Tibial nerve (tissue), 4 donors: ENCODE data around the gene SCGN. TPM values are rescaled to one million over a fixed set of nuclear protein-coding genes. Genes with fewer than 3 reads are reported as not detected.

Experiments
- DNase-seq, 2 donors: peaks; one replicate each; pipeline ENCODE4 v3.0.0-alpha.2; 2019; ENCODE audit warnings: low spot score in 2 of 2
- H3K27ac ChIP-seq, 4 donors: fragments of 200-600 bp; sonication (generic) in 3 of 4; one replicate each; pipeline ENCODE4 v1.5.1; 2017 to 2019; ENCODE audit warnings: mild to moderate bottlenecking in 1 of 4
- H3K27me3 ChIP-seq, 2 donors: fragments of 200-600 bp; sonication (generic) in 1 of 2; one replicate each; pipeline versions ENCODE4 v1.5.1 to v1.6.0; 2017 to 2019
- H3K36me3 ChIP-seq, 3 donors: fragments of 200-600 bp; sonication (generic); one replicate each; pipeline ENCODE4 v1.5.1; 2018 to 2019
- H3K4me1 ChIP-seq, 4 donors: fragments of 200-600 bp; sonication (generic) in 3 of 4; one replicate each; pipeline ENCODE4 v1.5.1; 2017 to 2019
- H3K4me3 ChIP-seq, 4 donors: fragments of 200-600 bp; sonication (generic) in 3 of 4; one replicate each; pipeline ENCODE4 v1.5.1; 2017 to 2019; ENCODE audit warnings: mild to moderate bottlenecking in 1 of 4, moderate library complexity in 1 of 4
- H3K9me3 ChIP-seq, 4 donors: fragments of 200-600 bp; sonication (generic) in 3 of 4; one replicate each; pipeline ENCODE4 v1.5.1; 2017 to 2019
- CTCF ChIP-seq, 5 experiments: fragments of 200-600 bp in 3 of 5; fragments of 450-650 bp in 2 of 5; sonication (generic) in 3 of 5; IDR thresholded peaks; one replicate each; pipeline ENCODE4 v1.5.1; 2016 to 2019; ENCODE audit warnings: antibody characterized with exemption in 5 of 5, mild to moderate bottlenecking in 3 of 5, moderate library complexity in 2 of 5
- EP300 ChIP-seq, 2 donors: sonication (generic); formaldehyde crosslinking; IDR thresholded peaks; one replicate each; pipeline ENCODE4 v1.6.1; 2017; ENCODE audit warnings: antibody characterized with exemption in 2 of 2, mild to moderate bottlenecking in 1 of 2
- POLR2A ChIP-seq, 2 donors: fragments of 450-650 bp; IDR thresholded peaks; one replicate each; pipeline ENCODE4 v1.6.1; 2017; ENCODE audit warnings: antibody characterized with exemption in 2 of 2, mild to moderate bottlenecking in 2 of 2, moderate library complexity in 2 of 2
- WGBS, 2 donors: methylation state at CpG; one replicate each; pipeline ENCODE4 v1.1.5; 2018; 5-methylcytosine and 5-hydroxymethylcytosine counted together
- total RNA-seq, 4 donors: library from RNA; depleted of rRNA; stranded (reverse); fragments of >200 nt; gene quantifications; one replicate each; pipeline ENCODE4 v1.1.0, GENCODE V29; 2016

SCGN gene
- total RNA-seq, result not detected

GRCh38 chr6:25652007-25652515 lies at the start of gene SCGN:
Gene SCGN (plus strand): TSS chr6:25652215. CDS start chr6:25652404, 189 bp downstream.
- H3K27me3 ChIP-seq, result peaks cover 0 to 30% of the 10 kb centered on the region in 2 donors
- peak; percentile 17 to 39 for DNase-seq

GRCh38 chr6:25602674-25602982 lies 49.4 kb upstream of the SCGN start:
- Histone ChIP-seq H3K9me3 (no peaks in the 10 kb centered on the region), H3K27me3 (no peaks in the 10 kb centered on the region), H3K4me3 (no peak overlapping the region), H3K4me1 (no peaks in the 10 kb centered on the region), H3K36me3 (peaks cover 0 to 10% (median 0%) of the 10 kb centered on the region in 3 donors), H3K27ac (no peak overlapping the region)
- DNase-seq, result no peak
- peak in 2 of 5 experiments; percentile 2 to 3 for TF ChIP-seq CTCF (IDR thresholded peaks at IDR 0.05)
- TF ChIP-seq POLR2A (IDR thresholded peaks at IDR 0.05), result no peak
- 96 to 100% methylated on average over 1 of the region's 1 CpG for WGBS, 2 donors

More at GRCh38 chr6:25652007-25652515, at the start of gene SCGN:
- H3K4me1 ChIP-seq, result no peaks in the 10 kb centered on the region
- no peak within 1 kb of the TSS for H3K4me3 ChIP-seq
- no peaks in the 10 kb centered on the region for H3K36me3 ChIP-seq
- no peak within 1 kb of the TSS for H3K27ac ChIP-seq
- TF ChIP-seq CTCF (IDR thresholded peaks at IDR 0.05) (no peak), POLR2A (IDR thresholded peaks at IDR 0.05) (no peak), EP300 (IDR thresholded peaks at IDR 0.05) (no peak)
- WGBS, 2 donors, result 5% methylated on average over 32 to 35 of the region's 35 CpGs
- no peaks in the 10 kb centered on the region for H3K9me3 ChIP-seq

- Histone ChIP-seq H3K9me3 (no peaks in the 10 kb centered on the region), H3K4me3 (no peak overlapping the region), H3K27me3 (no peaks in the 10 kb centered on the region), H3K36me3 (peaks cover 0 to 10% (median 0%) of the 10 kb centered on the region in 3 donors), H3K4me1 (no peaks in the 10 kb centered on the region), H3K27ac (no peak overlapping the region)
- 93 to 100% methylated on average over 1 of the region's 1 CpG for WGBS, 2 donors
- DNase-seq, result no peak
- no peak for TF ChIP-seq CTCF (IDR thresholded peaks at IDR 0.05)
- TF ChIP-seq EP300 (IDR thresholded peaks at IDR 0.05), result no peak
- TF ChIP-seq POLR2A (IDR thresholded peaks at IDR 0.05), result no peak
Observed at GRCh38 chr6:25603251-25603650, 48.8 kb upstream of the SCGN start.

GRCh38 chr6:25606151-25606550 lies 45.9 kb upstream of the SCGN start:
- Histone ChIP-seq H3K4me1 (no peaks in the 10 kb centered on the region), H3K27me3 (no peaks in the 10 kb centered on the region), H3K27ac (no peak overlapping the region), H3K36me3 (peaks cover 0 to 14% (median 3%) of the 10 kb centered on the region in 3 donors), H3K9me3 (no peaks in the 10 kb centered on the region), H3K4me3 (no peak overlapping the region)
- no peak for DNase-seq
- TF ChIP-seq EP300 (IDR thresholded peaks at IDR 0.05), result no peak
- TF ChIP-seq CTCF (IDR thresholded peaks at IDR 0.05), result no peak
- no peak for TF ChIP-seq POLR2A (IDR thresholded peaks at IDR 0.05)
- 86 to 88% methylated on average over 11 of the region's 11 CpGs for WGBS, 2 donors

GRCh38 chr6:25608558-25609174 lies 43.3 kb upstream of the SCGN start:
- WGBS, 2 donors, result 94 to 97% methylated on average over 5 of the region's 5 CpGs
- no peak for TF ChIP-seq POLR2A (IDR thresholded peaks at IDR 0.05)
- no peak for TF ChIP-seq EP300 (IDR thresholded peaks at IDR 0.05)
- TF ChIP-seq CTCF (IDR thresholded peaks at IDR 0.05), result no peak

More at GRCh38 chr6:25608558-25609174, 43.3 kb upstream of the SCGN start:
- no peak for DNase-seq
- Histone ChIP-seq H3K4me1 (no peaks in the 10 kb centered on the region), H3K36me3 (peaks cover 0 to 14% (median 3%) of the 10 kb centered on the region in 3 donors), H3K4me3 (no peak overlapping the region), H3K9me3 (no peaks in the 10 kb centered on the region), H3K27me3 (no peaks in the 10 kb centered on the region), H3K27ac (no peak overlapping the region)
